GM19467 (cell line): Measurements from ENCODE around the gene AP1S1.

Experiments used
- ATAC-seq: cut with Tn5 transposase; IDR thresholded peaks from one replicate; pipeline ENCODE4 v1.9.1; 2021; ENCODE audit warnings: mild to moderate bottlenecking, moderate library complexity; ENCODE audit not compliant: unreplicated experiment

Gene AP1S1

DNA sequence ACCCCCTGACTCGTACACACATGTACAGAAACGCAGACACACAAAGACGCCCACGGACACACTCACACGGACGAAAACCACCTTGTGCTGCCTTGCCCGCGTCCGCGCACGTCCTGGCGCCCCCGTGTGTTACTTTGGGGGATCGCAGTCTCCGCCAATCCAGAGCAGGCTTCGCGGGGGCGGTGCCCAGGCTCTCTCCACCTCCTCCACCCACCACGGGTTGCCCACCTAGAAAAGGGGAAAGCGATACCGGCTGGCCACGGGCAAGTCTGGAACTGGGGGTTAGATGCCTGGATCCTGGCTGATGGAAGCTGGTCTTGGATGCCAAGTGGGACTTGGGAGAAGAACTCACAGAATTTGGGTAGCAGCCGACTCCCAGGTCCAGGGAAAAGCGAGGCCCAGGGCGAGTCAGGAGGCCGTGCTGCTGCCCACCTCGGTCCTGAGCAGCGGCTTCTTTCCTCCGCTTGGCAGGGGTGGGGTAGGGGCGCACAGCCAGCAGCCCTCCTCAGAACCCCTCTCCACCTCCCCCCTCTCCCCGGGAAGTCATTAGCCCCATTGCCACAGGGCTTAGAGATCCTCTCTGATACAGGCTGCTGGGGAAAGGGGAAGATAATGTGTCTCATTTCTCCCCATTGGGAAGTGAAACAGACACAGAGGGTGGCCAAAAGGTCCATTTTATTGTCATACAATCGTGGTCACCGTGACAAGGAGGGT is 15.7 kb downstream of the AP1S1 start:
- ATAC-seq, result no peak

DNA sequence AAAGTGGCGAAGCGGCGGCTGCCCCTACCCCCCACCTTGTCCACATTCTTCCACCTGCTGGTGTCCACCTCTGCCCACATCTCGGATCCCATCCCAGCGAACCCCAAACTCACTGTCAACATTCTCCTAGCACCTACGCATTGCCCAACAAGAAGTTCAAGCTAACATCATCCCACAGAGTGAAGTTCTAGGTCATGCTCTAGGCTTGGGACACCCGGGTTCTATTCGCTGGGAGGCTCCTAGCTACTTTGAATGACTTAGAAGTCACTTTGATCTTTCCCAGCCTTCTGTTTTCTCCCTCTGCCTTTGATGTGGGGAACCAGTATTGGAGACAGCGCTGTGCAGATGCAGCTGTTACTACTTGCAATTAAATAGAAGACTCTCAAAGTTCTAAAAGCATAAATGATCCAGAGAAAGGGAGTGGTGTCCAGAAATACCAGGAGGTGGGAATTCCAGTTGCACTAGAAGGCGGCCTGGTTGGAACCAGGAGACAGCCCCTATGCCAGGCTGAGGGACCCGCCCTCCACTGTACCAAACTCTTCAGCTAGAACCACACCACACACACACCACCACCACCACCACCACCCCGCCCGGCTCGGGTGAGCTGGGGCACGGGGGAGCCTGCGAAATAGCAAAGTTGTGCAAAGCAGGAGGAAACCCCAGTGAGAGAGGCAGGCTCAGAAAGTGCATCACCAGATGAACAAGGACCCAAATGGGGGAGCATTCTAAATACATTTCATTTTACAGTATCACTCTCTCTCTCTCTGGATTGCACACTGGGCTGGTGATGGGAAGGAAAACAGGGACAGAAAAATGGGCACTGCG is 16.6 kb downstream of the AP1S1 start:
- no peak for ATAC-seq

- ATAC-seq, result no peak
These were observed 17.2 kb downstream of the AP1S1 start for GRCh38 chr7:101171442-101171837.

DNA sequence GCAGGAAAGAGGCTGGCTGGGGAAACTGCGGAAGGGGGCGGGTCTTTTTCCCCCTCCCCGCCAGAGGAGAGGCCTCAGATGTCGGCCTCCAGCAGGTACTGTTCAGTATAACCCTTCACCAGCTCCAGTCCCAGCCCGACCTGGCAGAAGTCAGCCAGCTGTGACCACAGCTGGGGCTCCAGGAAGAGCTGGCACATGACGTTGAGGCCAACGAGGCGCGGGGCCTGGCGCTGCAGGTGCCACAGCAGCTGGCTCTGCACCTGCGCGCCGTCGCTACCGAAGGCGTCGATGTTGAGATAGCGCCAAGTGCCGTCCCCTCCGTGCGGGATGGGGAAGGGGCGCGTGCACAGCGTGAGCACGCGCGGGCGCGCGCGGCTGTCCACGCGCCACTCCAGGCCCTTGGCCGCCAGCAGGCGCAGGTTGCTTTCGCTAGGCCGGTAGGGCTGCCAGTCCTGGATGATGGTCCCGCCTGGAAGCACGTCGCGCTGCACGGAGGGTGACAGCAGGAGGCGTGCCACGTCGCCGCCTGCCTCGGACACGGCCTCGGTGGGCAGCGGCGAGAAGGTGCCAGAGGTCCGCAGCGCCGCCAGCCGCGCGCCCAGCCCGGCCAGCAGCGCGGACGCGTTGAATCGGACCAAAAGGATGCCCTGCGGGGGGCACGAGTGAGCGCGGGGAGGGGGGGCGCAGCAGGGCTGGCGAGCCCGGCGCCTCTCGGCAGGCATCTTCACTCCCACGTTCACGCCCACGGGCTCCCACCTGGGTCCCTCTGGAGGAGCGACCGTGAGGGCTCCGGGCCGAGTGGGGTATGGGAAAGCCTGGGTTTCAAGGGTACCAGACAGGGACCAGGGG is 18.0 kb downstream of the AP1S1 start:
- no peak for ATAC-seq

DNA sequence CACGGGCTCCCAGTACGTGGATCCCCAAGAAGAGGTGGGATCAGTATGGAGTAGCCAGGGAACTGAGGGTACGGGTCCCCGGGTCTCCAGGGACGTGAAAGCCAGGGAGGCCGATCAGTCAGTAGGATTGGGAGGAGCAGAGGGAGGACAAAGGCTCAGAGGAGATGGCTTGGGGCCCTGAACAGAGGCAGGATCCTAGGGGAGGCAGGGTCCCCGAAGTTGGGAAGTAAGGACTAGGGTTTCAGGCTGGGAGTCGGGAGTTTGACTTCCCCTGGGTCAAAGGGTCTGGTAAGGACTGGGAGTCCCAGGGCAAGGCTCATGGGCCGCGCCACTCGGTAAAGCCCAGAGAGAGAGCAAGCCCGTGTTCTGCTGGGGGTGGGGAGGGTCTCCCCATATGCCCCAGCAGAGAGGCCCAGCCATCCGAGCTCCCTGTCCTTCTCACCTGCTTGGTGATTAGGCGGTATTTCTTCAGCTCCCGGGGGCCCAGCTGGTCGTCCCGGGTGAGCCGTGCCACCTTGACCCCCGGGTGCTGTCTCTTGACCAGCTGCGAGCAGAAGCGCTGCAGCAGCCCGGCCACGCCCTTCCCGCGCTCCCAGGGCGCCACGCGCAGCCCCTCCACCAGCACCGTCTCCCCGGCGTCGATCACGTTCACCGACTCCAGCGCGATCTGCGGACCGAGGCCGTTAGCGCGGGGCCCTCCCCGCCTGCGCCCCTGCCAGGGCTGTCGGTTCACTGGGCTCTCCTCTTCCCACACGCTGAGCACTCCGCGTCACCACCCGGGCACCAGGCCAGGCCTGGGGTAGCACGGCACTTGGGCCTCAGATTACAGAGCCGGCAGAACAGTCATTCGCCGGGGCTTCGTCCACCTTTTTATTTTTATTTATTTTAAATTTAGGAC is 18.8 kb downstream of the AP1S1 start:
- no peak for ATAC-seq

GRCh38 chr7:101173752-101174244 is 19.5 kb downstream of the AP1S1 start:
- ATAC-seq, result no peak

- no peak for ATAC-seq
These were observed 20.1 kb downstream of the AP1S1 start for GRCh38 chr7:101174322-101174854.

DNA sequence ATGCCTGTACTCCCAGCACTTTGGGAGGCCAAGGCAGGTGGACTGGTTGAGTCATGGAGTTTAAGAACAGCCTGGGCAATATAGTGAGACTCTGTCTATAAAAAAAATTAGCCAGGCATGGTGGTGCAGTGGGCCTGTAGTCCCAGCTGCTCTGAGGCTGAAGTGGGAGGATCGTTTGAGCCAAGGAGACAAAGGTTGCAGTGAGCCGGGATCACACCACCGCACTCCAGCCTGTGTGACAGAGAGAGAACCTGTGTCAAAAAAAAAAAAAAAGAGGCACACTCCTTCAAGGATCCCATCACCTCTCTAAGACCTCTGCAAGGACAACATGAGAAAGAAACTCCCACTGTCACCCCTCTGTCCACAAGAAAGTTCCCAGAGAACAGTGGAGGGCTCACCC is 21.4 kb downstream of the AP1S1 start:
- ATAC-seq, result no peak

GRCh38 chr7:101177644-101178043 is 23.4 kb downstream of the AP1S1 start:
- ATAC-seq, result no peak

- no peak for ATAC-seq
These were observed 24.8 kb downstream of the AP1S1 start for GRCh38 chr7:101179117-101179516.

GRCh38 chr7:101179713-101180112 is 25.4 kb downstream of the AP1S1 start:
- ATAC-seq, result no peak

GRCh38 chr7:101180130-101180755 is 26.0 kb downstream of the AP1S1 start, which contains the start of gene NAT16:
TSS of gene NAT16 (minus strand) at chr7:101180293. CDS start at chr7:101174807, 5,486 bp downstream.
- ATAC-seq, result no peak

GRCh38 chr7:101185258-101185839 is 31.1 kb downstream of the AP1S1 start:
- ATAC-seq, result no peak

DNA sequence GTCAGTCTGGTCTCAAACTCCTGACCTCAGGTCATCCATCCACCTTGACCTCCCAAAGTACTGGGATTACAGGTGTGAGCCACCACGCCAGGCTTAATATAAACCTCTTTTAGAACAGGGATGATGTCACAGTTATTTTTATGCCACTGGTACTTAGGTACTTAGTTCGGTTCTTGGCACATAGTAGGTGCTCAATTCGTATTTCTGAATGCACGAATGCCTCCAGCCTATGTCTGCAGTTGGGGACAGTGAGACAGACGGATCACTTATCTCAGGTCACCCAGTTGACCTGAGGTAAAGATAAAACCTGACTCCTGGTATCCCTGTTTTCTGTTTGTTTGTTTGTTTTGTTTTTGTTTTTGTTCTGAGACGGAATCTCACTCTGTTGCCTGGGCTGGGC is 31.9 kb downstream of the AP1S1 start:
- ATAC-seq, result no peak

DNA sequence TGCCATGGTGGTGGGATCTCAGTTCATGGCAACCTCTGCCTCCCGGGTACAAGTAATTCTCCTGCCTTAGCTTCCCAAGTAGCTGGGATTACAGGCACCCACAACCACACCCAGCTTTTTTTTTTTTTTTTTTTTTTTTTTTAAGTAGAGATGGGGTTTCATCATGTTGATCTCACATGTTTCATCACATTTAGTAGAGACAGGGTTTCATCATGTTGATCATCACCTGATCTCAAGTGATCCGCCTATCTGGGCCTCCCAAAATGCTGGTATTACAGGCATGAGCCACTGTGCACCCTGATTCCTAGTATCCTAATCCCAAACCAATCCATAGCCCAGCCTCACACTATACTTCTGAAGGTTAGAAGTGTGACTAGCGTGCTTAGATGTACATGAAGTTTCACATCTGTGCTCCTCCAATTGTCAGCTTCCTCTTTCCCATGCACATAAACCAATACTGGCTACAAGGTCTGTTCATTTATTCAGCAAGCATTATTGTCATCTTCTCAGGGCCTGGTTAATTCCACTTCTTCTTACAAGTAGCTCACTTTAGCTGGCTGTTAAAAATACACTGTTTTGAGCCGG is 32.7 kb downstream of the AP1S1 start:
- ATAC-seq, result no peak

- no peak for ATAC-seq
These were observed 34.8 kb downstream of the AP1S1 start for GRCh38 chr7:101189109-101189508.

DNA sequence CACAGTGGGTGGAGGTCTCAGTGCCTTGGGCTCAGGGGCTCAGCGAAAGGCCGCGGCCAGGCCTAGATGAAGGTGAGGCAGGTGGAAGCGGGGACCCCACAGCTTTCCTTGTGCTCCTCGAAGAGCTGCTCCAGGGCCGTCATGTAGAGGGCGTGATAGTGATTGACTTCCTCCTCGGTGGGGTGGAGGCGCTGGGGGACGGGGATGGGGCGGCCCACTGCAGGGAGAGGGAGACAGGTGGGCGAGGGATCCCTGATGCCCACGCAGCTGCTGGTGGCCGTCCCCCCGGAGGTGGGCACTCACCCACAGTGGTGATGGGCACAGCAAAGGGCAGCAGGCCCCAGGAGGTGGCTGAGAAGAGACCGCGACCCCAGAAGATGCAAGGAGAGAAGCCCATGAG is 41.6 kb downstream of the AP1S1 start:
- ATAC-seq, result no peak

DNA sequence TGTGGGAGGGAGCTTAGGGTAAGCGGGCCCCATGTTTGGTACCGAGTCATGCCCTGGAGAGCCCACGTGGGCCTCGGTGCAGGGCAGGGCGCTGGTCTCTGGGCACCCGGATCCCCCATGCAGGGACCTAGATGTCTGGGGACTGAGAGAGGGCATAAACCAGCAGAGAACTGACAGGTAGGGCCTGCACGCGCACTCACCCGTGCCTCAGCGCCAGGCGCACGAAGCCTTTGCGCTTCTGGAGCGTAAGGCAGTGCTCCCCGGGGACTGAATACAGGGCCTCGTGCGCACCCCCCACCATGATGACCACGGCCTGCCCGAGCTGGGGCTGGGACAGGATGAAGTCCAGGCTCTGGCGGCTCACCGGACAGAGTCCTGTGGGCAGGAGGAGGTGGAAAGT is 43.7 kb downstream of the AP1S1 start:
- ATAC-seq, result no peak

- ATAC-seq, result no peak
These were observed 44.2 kb downstream of the AP1S1 start for GRCh38 chr7:101198476-101198875.
